ENCODE results near the gene RGS3. TPM values are rescaled to one million over a fixed set of nuclear protein-coding genes. Genes with fewer than 3 reads are reported as not detected.

RGS3 gene
- total RNA-seq, 1 donor: 77.4 TPM

DNA sequence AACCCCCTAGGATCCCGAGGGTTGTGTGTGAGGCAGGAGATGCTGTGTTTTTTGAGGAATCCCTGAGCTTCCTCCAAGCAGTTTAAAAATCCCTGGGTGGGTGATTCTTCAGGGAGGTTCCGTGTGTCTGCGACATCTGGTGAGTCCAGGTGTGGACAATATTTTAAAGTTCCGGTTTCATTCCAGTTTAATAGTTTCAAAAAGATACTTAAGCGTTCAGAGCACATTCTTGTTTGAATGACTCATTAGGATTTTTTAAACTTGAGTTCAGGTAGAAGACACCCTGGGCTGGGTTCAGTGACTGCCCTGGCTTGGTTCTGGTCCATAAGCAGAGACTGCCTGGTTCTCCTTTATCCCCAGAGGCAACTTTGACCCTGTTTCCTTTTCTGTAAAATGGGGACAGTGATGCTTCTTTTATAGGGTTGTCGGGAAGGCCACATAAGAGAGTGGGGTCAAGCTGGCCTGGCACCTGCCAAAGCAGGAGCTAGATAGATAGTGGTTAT lies 119.2 kb downstream of the RGS3 start:
- Histone ChIP-seq H3K4me3 (ENCODE audit: insufficient read depth, low read length) (no peak overlapping the region), H3K27ac (ENCODE audit: low read depth, low read length) (no peak overlapping the region), H3K79me2 (ENCODE audit: insufficient read depth, low read length) (peaks cover 14% of the 10 kb centered on the region)

GRCh38 chr9:113583511-113584427 lies 120.2 kb downstream of the RGS3 start:
- Histone ChIP-seq H3K9me3 (ENCODE audit: low read depth, low read length) (no peaks in the 10 kb centered on the region), H3K4me3 (ENCODE audit: insufficient read depth, low read length) (no peak overlapping the region), H3K27me3 (ENCODE audit: insufficient read depth, low read length) (no peaks in the 10 kb centered on the region), H4K20me1 (ENCODE audit: insufficient read depth, low read length) (no peaks in the 10 kb centered on the region), H3K4me1 (ENCODE audit: insufficient read depth, low read length) (peaks cover 34% of the 10 kb centered on the region), H3K36me3 (ENCODE audit: insufficient read depth, low read length) (peaks cover 30% of the 10 kb centered on the region), H3K4me2 (ENCODE audit: insufficient read depth, low read length) (no peak overlapping the region), H3K79me2 (ENCODE audit: insufficient read depth, low read length) (peaks cover 14% of the 10 kb centered on the region), H2AFZ (ENCODE audit: low read length) (no peak overlapping the region), H3K27ac (ENCODE audit: low read depth, low read length) (no peak overlapping the region)
- DNase-seq (ENCODE audit: insufficient read length, low spot score, missing footprints): peak; percentile 26
- TF ChIP-seq, protein P1, sequence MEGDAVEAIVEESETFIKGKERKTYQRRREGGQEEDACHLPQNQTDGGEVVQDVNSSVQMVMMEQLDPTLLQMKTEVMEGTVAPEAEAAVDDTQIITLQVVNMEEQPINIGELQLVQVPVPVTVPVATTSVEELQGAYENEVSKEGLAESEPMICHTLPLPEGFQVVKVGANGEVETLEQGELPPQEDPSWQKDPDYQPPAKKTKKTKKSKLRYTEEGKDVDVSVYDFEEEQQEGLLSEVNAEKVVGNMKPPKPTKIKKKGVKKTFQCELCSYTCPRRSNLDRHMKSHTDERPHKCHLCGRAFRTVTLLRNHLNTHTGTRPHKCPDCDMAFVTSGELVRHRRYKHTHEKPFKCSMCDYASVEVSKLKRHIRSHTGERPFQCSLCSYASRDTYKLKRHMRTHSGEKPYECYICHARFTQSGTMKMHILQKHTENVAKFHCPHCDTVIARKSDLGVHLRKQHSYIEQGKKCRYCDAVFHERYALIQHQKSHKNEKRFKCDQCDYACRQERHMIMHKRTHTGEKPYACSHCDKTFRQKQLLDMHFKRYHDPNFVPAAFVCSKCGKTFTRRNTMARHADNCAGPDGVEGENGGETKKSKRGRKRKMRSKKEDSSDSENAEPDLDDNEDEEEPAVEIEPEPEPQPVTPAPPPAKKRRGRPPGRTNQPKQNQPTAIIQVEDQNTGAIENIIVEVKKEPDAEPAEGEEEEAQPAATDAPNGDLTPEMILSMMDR (IDR thresholded peaks at IDR 0.05; ENCODE audit: extremely low read depth, low read depth, low read length): no peak

More for the DNA sequence above, 119.2 kb downstream of the RGS3 start:
- H3K9me3 ChIP-seq (ENCODE audit: low read depth, low read length): no peaks in the 10 kb centered on the region
- no peaks in the 10 kb centered on the region for H3K27me3 ChIP-seq (ENCODE audit: insufficient read depth, low read length)
- TF ChIP-seq, protein P1 (IDR thresholded peaks at IDR 0.05; ENCODE audit: extremely low read depth, low read depth, low read length): no peak
- H4K20me1 ChIP-seq (ENCODE audit: insufficient read depth, low read length): no peaks in the 10 kb centered on the region
- no peak overlapping the region for H2AFZ ChIP-seq (ENCODE audit: low read length)
- DNase-seq (ENCODE audit: insufficient read length, low spot score, missing footprints): no peak
- peaks cover 44% of the 10 kb centered on the region for H3K4me1 ChIP-seq (ENCODE audit: insufficient read depth, low read length)
- H3K36me3 ChIP-seq (ENCODE audit: insufficient read depth, low read length): peaks cover 30% of the 10 kb centered on the region
- no peak overlapping the region for H3K4me2 ChIP-seq (ENCODE audit: insufficient read depth, low read length)

DNA sequence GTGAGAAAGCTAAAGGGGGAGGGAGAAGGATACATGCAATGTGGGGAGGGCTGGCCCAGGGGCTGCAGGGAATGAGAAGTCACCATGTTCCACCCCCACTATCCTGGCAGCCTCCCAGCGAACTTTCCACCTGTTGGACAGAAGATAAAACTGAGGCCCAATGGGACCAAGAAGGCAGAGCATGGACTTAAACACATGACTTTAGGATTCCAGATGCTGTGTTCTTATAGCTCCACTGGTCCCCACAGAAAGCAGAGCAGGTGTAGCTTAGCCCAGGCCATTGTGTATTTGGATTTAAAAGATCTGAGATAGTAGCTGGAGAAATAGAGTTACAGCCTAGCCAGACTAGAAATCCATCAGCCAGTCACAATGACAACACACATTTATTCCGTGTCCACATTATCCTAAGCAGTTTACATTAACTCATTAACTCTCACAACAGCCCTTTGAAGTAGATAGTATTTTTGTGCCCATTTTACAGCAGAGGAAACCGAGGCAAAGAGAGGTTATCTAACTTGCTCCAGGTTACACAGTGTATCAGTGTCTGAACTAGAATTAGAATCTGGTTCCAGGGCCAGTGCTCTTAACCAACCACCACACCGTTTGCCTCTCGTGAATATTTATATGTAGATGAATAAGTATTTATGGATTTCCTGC lies 121.0 kb downstream of the RGS3 start:
- Histone ChIP-seq H4K20me1 (ENCODE audit: insufficient read depth, low read length) (no peaks in the 10 kb centered on the region), H3K27me3 (ENCODE audit: insufficient read depth, low read length) (no peaks in the 10 kb centered on the region), H3K4me1 (ENCODE audit: insufficient read depth, low read length) (peaks cover 26% of the 10 kb centered on the region), H3K4me3 (ENCODE audit: insufficient read depth, low read length) (no peak overlapping the region), H3K27ac (ENCODE audit: low read depth, low read length) (no peak overlapping the region), H3K79me2 (ENCODE audit: insufficient read depth, low read length) (peaks cover 14% of the 10 kb centered on the region), H3K4me2 (ENCODE audit: insufficient read depth, low read length) (no peak overlapping the region), H3K9me3 (ENCODE audit: low read depth, low read length) (no peaks in the 10 kb centered on the region), H3K36me3 (ENCODE audit: insufficient read depth, low read length) (peaks cover 30% of the 10 kb centered on the region), H2AFZ (ENCODE audit: low read length) (no peak overlapping the region)
- TF ChIP-seq, protein P1 (IDR thresholded peaks at IDR 0.05; ENCODE audit: extremely low read depth, low read depth, low read length): no peak
- DNase-seq (ENCODE audit: insufficient read length, low spot score, missing footprints): peak; percentile 54

- no peaks in the 10 kb centered on the region for H3K27me3 ChIP-seq (ENCODE audit: insufficient read depth, low read length)
- peak; percentile 18 for DNase-seq (ENCODE audit: insufficient read length, low spot score, missing footprints)
- H3K79me2 ChIP-seq (ENCODE audit: insufficient read depth, low read length): peaks cover 14% of the 10 kb centered on the region
- peaks cover 30% of the 10 kb centered on the region for H3K36me3 ChIP-seq (ENCODE audit: insufficient read depth, low read length)
- peaks cover 21% of the 10 kb centered on the region for H3K4me1 ChIP-seq (ENCODE audit: insufficient read depth, low read length)
- no peak overlapping the region for H3K27ac ChIP-seq (ENCODE audit: low read depth, low read length)
- H4K20me1 ChIP-seq (ENCODE audit: insufficient read depth, low read length): no peaks in the 10 kb centered on the region
- H3K9me3 ChIP-seq (ENCODE audit: low read depth, low read length): no peaks in the 10 kb centered on the region
- H2AFZ ChIP-seq (ENCODE audit: low read length): no peak overlapping the region
- no peak overlapping the region for H3K4me2 ChIP-seq (ENCODE audit: insufficient read depth, low read length)
- TF ChIP-seq, protein P1 (IDR thresholded peaks at IDR 0.05; ENCODE audit: extremely low read depth, low read depth, low read length): no peak
- H3K4me3 ChIP-seq (ENCODE audit: insufficient read depth, low read length): no peak overlapping the region
Observed at GRCh38 chr9:113585085-113585442, 121.5 kb downstream of the RGS3 start.

Data from osteoblast (primary cell).